Tibial nerve (tissue), 4 donors: ENCODE measurements around the gene CDON. TPM values are rescaled to one million over a fixed set of nuclear protein-coding genes. Genes with fewer than 3 reads are reported as not detected.

Experiments used
- DNase-seq, 2 donors: peaks; one replicate each; pipeline ENCODE4 v3.0.0-alpha.2; 2019; ENCODE audit warnings: low spot score in 2 of 2
- H3K27ac ChIP-seq, 4 donors: fragments of 200-600 bp; sonication (generic) in 3 of 4; one replicate each; pipeline ENCODE4 v1.5.1; 2017 to 2019; ENCODE audit warnings: mild to moderate bottlenecking in 1 of 4
- H3K27me3 ChIP-seq, 2 donors: fragments of 200-600 bp; sonication (generic) in 1 of 2; one replicate each; pipeline versions ENCODE4 v1.5.1 to v1.6.0; 2017 to 2019
- H3K36me3 ChIP-seq, 3 donors: fragments of 200-600 bp; sonication (generic); one replicate each; pipeline ENCODE4 v1.5.1; 2018 to 2019
- H3K4me1 ChIP-seq, 4 donors: fragments of 200-600 bp; sonication (generic) in 3 of 4; one replicate each; pipeline ENCODE4 v1.5.1; 2017 to 2019
- H3K4me3 ChIP-seq, 4 donors: fragments of 200-600 bp; sonication (generic) in 3 of 4; one replicate each; pipeline ENCODE4 v1.5.1; 2017 to 2019; ENCODE audit warnings: mild to moderate bottlenecking in 1 of 4, moderate library complexity in 1 of 4
- H3K9me3 ChIP-seq, 4 donors: fragments of 200-600 bp; sonication (generic) in 3 of 4; one replicate each; pipeline ENCODE4 v1.5.1; 2017 to 2019
- EP300 ChIP-seq, 2 donors: sonication (generic); formaldehyde crosslinking; IDR thresholded peaks; one replicate each; pipeline ENCODE4 v1.6.1; 2017; ENCODE audit warnings: antibody characterized with exemption in 2 of 2, mild to moderate bottlenecking in 1 of 2
- POLR2A ChIP-seq, 2 donors: fragments of 450-650 bp; IDR thresholded peaks; one replicate each; pipeline ENCODE4 v1.6.1; 2017; ENCODE audit warnings: antibody characterized with exemption in 2 of 2, mild to moderate bottlenecking in 2 of 2, moderate library complexity in 2 of 2
- WGBS, 2 donors: methylation state at CpG; one replicate each; pipeline ENCODE4 v1.1.5; 2018; 5-methylcytosine and 5-hydroxymethylcytosine counted together
- total RNA-seq, 4 donors: library from RNA; depleted of rRNA; stranded (reverse); fragments of >200 nt; gene quantifications; one replicate each; pipeline ENCODE4 v1.1.0, GENCODE V29; 2016
- TF ChIP-seq, protein P1 (sequence below), 5 experiments: fragments of 200-600 bp in 3 of 5; fragments of 450-650 bp in 2 of 5; sonication (generic) in 3 of 5; IDR thresholded peaks; one replicate each; pipeline ENCODE4 v1.5.1; 2016 to 2019; ENCODE audit warnings: antibody characterized with exemption in 5 of 5, mild to moderate bottlenecking in 3 of 5, moderate library complexity in 2 of 5

CDON gene
- total RNA-seq, 4 donors from 2014 or later = 14.4 to 25.9 (median 15.3) TPM

DNA sequence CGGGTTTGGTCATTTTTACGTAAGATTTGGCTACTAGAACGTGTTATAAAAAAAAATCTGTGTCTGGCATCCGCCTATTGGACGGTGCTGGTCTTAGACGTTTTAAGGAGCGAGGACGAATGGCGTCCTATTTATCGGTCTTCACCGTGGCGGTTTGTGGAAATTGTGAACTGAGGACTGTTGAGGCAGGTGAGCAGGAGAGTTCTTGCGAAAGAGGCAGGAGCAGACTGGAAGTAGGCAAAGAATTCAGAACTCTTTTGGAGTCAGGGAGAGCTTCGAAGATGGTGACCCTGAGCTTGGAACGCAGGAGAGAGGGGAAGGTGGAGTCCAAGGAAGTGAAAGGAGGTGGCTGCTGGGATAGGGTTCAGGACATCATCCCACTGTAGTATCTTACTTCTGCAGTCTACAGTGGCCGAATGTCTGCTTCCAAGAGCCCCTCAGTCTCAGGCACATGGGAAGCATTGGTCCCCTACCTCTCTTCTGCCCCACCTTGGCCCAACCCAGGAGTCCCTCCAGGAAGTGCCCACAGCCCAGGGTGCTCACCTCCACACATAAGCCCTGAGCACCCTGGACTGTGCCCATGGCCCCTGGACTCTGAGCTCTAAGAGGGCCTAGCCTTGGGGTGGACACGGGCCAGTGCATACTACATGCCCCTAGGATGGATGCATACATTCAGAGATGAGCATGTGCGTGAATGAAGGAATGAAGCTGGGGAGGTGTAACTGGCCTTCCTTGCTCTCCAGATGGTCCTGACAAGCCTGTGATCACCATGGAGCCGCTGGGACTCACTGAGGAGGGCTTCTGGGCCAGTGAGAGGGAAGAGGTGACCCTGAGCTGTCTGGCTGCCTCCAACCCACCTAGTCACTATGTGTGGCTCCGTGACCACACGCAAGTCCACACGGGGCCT is 113.1 kb downstream of the CDON start:
- DNase-seq = no peak
- H3K4me3 ChIP-seq = no peak overlapping the region
- TF ChIP-seq EP300 (IDR thresholded peaks at IDR 0.05) (no peak), POLR2A (IDR thresholded peaks at IDR 0.05) (no peak)
- TF ChIP-seq, protein P1, sequence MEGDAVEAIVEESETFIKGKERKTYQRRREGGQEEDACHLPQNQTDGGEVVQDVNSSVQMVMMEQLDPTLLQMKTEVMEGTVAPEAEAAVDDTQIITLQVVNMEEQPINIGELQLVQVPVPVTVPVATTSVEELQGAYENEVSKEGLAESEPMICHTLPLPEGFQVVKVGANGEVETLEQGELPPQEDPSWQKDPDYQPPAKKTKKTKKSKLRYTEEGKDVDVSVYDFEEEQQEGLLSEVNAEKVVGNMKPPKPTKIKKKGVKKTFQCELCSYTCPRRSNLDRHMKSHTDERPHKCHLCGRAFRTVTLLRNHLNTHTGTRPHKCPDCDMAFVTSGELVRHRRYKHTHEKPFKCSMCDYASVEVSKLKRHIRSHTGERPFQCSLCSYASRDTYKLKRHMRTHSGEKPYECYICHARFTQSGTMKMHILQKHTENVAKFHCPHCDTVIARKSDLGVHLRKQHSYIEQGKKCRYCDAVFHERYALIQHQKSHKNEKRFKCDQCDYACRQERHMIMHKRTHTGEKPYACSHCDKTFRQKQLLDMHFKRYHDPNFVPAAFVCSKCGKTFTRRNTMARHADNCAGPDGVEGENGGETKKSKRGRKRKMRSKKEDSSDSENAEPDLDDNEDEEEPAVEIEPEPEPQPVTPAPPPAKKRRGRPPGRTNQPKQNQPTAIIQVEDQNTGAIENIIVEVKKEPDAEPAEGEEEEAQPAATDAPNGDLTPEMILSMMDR (IDR thresholded peaks at IDR 0.05) = no peak
- 94% methylated on average over 19 to 21 of the region's 22 CpGs for WGBS, 2 donors
- H3K27me3 ChIP-seq = no peaks in the 10 kb centered on the region
- peaks cover 0 to 21% (median 0%) of the 10 kb centered on the region in 4 donors for H3K4me1 ChIP-seq
- no peaks in the 10 kb centered on the region for H3K36me3 ChIP-seq
- no peak overlapping the region for H3K27ac ChIP-seq
- no peaks in the 10 kb centered on the region for H3K9me3 ChIP-seq

DNA sequence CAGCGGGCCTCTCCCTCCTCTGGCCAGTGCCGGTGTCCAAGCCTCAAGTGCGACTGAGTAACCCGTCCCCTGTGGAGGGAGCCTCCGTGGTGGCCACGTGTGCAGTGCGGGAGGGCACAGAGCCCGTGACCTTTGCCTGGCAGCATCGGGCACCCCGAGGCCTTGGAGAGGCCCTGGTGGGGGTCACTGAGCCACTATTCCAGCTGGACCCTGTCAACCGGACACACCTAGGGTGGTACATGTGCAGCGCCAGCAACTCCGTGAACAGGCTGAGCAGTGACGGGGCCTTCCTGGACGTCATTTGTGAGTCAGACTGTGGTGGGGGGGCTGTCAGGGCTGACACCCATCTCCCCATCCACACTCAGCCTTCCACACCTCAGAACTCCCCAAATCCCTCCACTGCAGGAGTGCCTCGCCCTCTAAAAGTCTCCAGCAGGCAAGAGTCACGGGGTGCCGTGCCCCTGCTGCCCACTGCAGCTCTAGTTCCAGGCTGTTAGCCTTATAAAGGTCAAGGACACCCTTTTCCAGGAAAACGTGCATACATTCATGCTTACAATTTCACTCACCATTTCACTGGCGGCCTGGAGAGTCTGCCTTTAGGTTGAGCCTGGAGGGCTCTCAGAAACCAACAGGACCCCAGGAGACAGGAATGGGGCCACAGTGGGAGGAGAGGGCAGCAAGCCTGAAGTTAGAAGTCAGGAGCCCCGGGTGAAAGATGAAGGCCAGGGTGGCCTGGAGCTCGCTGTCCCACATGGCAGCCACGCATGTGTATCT is 114.2 kb downstream of the CDON start:
- TF ChIP-seq EP300 (IDR thresholded peaks at IDR 0.05) (no peak), POLR2A (IDR thresholded peaks at IDR 0.05) (no peak)
- TF ChIP-seq, protein P1 (IDR thresholded peaks at IDR 0.05) = no peak
- no peak for DNase-seq
- H3K27ac ChIP-seq = no peak overlapping the region
- H3K4me1 ChIP-seq = peaks cover 0 to 21% (median 0%) of the 10 kb centered on the region in 4 donors
- WGBS, 2 donors = 80 to 81% methylated on average over 18 to 23 of the region's 23 CpGs
- H3K9me3 ChIP-seq = no peaks in the 10 kb centered on the region
- H3K27me3 ChIP-seq = no peaks in the 10 kb centered on the region
- no peaks in the 10 kb centered on the region for H3K36me3 ChIP-seq
- H3K4me3 ChIP-seq = no peak overlapping the region

DNA sequence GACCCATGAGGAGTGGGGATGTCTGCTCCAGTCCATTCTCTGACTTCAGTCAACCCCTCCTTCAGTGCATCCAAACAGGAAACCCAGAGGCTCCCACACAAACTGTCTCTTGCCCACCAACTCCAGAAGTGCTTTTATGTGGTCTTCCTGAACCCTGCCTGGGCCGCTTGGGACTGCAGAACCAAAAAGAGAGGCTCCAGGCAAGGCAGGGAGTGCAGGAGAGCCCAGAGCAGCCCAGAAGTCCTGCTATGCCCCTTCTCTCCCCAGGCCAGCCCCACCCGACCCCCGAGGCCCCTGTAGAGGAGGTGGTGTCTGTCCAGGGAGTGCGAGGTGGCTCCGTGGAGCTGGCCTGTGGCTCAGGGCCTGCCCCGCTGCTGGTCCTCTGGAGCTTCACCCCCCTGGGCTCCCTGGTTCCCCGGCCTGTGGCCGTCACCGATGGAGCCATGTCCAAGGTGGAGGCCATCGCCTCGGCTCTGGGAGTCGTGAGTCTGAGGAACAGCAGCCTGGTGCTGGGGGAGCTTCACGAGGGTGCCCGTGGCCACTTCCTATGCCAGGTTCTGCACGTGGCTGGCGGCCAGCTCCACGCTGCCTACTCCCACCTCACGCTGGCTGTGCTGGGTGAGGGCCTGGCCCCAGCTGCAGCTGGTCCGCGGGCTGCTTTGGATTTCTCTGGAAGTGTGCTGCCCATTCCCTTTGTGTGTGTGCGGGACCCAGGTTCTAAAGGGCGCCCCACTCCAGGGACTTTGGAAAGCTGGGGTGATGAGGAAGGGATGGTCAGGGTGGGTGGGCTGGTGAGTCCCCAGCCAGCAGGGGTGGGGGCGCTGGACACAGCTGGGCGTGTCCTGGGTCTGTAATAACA is 115.0 kb downstream of the CDON start:
- Histone ChIP-seq H3K36me3 (no peaks in the 10 kb centered on the region), H3K27ac (no peak overlapping the region), H3K27me3 (no peaks in the 10 kb centered on the region), H3K4me3 (no peak overlapping the region), H3K9me3 (no peaks in the 10 kb centered on the region), H3K4me1 (peaks cover 0 to 13% (median 0%) of the 10 kb centered on the region in 4 donors)
- no peak for TF ChIP-seq EP300 (IDR thresholded peaks at IDR 0.05)
- no peak for TF ChIP-seq POLR2A (IDR thresholded peaks at IDR 0.05)
- TF ChIP-seq, protein P1 (IDR thresholded peaks at IDR 0.05) = no peak
- DNase-seq = no peak
- 86 to 91% methylated on average over 3 to 22 of the region's 24 CpGs for WGBS, 2 donors

DNA sequence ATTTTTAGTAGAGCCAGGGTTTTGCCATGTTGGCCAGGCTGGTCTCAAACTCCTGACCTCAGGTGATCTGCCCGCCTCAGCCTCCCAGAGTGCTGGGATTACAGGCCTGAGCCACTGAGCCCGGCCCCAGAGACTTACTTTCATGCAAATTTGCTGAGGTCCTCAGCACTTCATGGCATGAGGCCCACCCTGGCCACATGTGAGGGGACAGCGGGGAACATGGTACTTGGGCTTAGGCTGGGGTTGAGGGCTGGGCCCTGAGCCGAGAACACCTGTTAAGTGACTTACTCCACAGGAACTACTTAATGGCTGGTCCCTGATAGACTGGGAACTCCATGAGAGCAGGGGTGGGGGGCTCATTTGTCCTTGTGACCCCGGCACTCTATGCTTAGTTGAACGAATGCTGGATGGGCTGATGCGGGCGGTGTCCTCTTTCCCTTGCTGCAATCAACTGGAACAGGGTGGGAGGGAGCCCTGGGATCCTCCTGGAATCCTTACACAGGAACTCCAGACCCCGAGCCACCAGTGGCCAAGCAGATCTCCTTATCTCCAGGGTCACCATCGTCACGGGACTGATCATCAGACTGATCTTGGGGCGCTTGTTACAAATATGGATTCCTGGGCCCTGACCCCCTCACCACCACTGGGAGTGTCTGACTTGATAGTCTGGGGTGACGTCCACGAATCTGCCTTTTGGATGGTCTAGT is 115.8 kb downstream of the CDON start:
- TF ChIP-seq POLR2A (IDR thresholded peaks at IDR 0.05) (no peak), EP300 (IDR thresholded peaks at IDR 0.05) (no peak)
- TF ChIP-seq, protein P1 (IDR thresholded peaks at IDR 0.05) = no peak
- Histone ChIP-seq H3K9me3 (no peaks in the 10 kb centered on the region), H3K27ac (no peak overlapping the region), H3K4me1 (peaks cover 0 to 9% (median 0%) of the 10 kb centered on the region in 4 donors), H3K36me3 (no peaks in the 10 kb centered on the region), H3K27me3 (no peaks in the 10 kb centered on the region), H3K4me3 (no peak overlapping the region)
- 86 to 90% methylated on average over 12 of the region's 14 CpGs for WGBS, 2 donors
- DNase-seq = no peak
